GM18508 (cell line): ENCODE measurements around the gene SMARCA2.

Experiments used
- ATAC-seq: cut with Tn5 transposase; IDR thresholded peaks from one replicate; pipeline ENCODE4 v1.9.1; 2021; ENCODE audit warnings: moderate number of reproducible peaks; ENCODE audit not compliant: insufficient read depth, unreplicated experiment

The SMARCA2 gene

DNA sequence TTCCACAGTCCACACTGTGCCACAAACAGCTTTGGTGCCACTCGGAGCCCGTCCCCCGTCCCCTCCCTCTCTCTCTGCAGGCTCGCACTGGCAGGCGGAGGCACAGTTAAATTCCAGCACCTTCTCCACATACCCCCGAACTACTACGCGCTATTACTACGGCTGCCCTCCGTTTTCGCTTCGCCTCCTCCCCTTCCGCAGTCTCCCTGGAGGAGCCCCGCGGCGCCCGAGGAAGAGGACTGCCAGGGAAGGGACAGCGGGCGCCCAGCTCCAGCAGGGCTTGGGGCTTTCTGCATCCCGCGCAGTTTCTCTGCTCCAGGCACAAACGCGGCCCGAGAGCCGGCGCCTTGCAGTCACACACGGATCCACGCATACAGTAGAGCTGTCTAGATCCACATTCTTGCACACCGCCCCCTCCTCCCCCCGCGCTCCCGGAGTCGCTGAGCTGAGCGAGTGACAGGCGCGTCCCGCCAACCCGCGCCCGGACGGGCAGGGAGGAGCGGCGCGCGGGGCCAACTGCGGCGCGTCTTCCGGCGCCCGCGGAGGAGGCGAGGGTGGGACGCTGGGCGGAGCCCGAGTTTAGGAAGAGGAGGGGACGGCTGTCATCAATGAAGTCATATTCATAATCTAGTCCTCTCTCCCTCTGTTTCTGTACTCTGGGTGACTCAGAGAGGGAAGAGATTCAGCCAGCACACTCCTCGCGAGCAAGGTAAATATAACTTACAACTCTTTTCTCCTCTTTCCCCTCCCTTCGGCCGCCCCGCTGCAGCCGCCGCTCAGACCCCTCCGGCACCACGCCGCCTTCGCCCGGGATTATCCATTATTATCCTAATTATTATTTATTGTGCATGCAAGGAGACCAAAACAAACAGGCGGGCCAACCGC, at the start of gene SMARCA2:
Gene SMARCA2 (plus strand): TSS at position 652 of the 885 bp plus-strand sequence. CDS start 13,676 bp downstream, outside the sequence.
- peak; percentile 73 for ATAC-seq

DNA sequence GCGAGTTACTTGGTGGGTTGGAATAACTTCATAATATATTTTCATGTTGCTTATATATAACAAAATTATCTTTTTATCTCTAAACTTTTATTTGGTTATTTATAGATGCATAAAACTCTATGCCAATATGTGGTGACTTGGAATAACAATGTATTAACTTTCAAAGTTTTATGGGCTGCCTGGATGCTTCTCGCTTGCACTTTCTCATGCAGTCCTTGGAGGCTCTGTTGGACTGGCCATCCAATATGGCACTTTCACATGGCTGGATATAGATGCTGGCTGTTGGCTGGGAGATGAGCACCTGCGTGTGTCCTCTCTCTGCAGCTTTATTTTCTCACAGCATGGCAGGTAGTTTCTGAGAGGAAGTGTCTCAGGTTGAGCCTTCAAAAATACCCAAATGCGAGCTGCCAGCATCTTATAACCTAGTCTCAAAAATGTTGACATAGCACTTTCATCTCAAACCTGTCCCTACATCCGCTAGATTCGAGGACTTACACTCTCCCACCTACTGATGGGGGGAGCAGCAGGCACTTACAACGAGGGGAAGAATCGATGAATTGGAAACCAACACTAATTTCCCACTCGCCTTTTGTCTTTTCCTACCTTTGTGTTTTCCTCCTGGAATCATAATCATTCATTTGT, 48.3 kb upstream of the SMARCA2 start:
- no peak for ATAC-seq

DNA sequence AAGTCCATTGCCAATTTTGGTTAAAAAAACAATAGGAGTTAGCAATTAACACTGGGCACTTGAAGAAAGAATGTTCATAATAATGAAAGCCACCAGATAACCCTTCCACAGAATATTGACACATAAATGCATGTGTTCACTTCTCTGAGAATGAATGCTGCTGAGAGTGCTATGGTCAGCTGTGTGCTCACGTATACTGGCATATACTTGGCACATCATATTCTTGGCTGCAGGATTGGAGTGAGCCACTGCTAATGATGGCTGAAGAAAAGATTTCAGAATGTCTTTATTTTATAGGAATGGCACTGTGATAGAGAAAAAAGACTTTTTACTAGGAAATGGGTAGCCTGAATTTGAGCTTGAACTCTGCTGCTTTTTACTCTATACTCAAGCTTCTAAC, 46.0 kb upstream of the SMARCA2 start:
- no peak for ATAC-seq

- ATAC-seq = no peak
Measured at GRCh38 chr9:1969898-1970297, 45.2 kb upstream of the SMARCA2 start.

DNA sequence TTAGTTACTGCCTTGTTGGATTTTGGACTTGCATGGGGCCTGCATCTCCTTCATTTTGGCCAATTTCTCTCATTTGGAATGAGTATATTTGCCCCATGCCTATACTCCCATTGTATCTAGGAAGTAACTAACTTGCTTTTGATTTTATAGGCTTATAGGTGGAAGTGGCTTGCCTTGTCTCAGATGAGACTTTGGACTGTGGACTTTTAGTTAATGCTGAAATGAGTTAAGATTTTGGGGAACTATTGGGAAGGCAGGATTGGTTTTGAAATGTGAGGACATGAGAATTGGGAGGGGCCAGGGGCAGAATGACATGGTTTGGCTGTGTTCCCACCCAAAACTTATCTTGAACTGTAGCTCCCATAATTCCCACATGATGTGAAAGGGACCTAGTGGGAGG, 42.5 kb upstream of the SMARCA2 start:
- ATAC-seq = no peak

GRCh38 chr9:1977026-1977425, 38.1 kb upstream of the SMARCA2 start:
- ATAC-seq = no peak

DNA sequence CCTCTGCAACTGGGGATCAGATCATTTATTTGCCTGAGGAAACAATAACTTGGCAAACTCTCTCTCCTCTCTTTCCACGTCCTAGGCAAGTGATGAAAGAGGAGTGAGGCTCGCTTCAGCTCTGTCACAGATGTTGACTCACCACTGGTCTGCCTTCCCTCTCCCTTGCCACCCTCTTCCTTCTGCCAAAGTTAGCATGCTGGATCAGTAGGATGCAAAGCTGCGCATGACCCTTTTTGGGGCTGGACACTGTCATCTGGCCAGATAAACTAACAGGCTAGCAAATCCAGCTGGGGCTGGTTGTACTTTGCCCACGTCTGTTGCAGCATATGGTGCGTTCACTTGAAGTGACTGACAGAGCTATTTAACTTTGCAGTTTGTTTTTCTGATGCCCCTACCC, 36.2 kb upstream of the SMARCA2 start:
- no peak for ATAC-seq

DNA sequence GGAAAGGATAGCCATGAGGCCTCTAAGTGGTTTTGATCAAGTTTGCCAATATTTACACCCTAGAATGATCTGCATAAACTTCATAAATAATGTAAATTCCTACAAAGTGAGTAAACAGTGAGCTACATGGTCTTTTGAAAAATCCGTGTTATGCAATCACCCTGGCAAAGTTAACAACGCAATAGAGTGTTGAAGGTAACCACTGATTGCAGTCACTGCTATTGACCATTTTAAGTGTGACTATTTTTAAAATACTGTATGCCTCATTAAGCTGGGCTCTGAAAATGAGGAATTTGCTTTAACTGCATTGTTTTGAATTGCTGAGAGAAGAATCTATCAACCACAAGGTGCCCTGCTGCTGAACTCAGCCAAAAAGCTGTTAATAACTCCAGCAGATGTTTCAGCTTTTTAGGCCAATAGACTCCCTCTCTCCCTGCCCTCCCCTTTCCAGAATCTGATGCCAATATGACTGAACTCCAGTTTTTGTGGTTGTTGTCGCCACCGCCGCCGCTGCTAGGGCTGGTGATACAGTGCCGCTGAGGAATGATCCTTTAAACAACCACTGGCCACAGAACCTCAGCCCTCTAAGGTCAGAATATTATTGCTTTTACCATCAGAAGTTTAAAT, 35.3 kb upstream of the SMARCA2 start:
- no peak for ATAC-seq

GRCh38 chr9:1980387-1980786, 34.8 kb upstream of the SMARCA2 start:
- no peak for ATAC-seq

GRCh38 chr9:1982074-1982473, 33.1 kb upstream of the SMARCA2 start:
- ATAC-seq = no peak

DNA sequence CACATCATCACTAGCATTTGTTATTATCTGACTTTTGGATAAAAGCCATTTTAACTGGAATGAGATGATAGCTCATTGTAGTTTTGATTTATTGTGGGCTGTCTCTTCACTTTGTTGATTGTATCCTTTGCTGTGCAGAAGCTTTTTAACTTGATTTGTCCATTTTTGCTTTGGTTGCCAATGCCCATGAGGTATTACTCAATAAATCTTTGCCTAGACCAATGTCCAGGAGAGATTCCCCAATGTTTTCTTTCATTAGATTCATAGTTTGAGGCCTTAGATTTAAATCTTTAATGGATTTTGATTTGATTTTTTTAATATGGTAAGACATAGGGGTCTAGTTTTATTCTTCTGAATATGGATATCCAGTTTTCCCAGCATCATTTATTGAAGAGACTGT, 28.8 kb upstream of the SMARCA2 start:
- no peak for ATAC-seq

DNA sequence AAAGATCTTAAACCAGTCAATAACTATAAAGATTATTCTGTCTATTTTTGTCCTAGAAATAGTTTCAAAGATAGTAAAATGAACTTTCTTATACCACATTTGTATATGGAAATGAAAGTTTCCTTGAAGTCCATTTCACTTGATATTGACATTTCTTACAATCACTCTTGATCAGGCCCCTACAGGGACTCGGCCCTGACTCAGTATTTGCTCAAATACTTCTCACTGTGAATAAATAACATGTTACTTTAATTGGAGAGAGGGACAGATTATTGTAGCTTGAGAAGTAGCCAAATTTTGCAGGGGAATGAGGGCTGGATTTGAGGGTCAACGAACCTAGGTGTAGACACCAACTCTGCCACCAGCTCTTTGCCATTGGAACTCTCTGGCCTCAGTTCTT, 25.6 kb upstream of the SMARCA2 start:
- ATAC-seq = no peak

- ATAC-seq = no peak
Measured at GRCh38 chr9:1994180-1994579, 21.0 kb upstream of the SMARCA2 start.

DNA sequence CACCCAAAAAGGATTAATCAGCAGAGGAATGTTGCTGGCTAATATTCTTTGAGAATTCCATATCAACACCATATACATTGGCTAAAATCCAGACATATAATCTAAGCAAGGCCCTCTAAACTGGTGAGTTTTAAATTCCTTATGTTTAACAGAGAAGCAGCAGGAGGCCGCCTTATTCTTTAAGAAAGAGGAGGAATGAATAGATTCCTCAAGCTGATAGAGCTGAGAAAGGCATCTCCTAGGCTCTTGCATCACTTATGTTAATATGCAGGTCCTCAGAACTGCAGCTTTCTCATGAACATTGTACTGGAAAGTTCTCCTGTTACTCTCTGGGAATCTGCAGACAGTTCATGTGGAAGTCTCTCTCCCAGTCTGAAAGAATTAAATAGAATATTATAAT, 20.1 kb upstream of the SMARCA2 start:
- ATAC-seq = no peak

- ATAC-seq = no peak
Measured at GRCh38 chr9:1996156-1996555, 19.0 kb upstream of the SMARCA2 start.

GRCh38 chr9:1997646-1998045, 17.5 kb upstream of the SMARCA2 start:
- ATAC-seq = no peak

DNA sequence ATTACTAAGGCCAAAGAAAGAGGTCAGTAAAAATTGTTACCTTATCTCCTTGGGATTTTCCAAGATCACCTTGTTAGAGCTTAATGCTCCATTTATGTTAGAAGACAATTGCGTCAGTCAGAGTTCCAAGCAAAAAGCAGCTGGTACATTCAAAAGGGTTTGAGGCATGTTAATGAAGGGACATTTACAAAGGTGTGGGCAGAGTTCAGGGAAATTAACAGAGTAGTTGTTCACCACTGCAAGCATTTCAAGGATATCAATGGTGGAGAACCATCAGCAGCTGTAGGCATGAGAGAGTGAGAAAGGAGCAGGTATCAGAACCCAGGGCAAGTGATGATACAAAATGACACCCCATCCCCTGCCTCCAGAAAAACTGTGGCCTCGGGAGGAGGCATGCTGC, 17.0 kb upstream of the SMARCA2 start:
- no peak for ATAC-seq

DNA sequence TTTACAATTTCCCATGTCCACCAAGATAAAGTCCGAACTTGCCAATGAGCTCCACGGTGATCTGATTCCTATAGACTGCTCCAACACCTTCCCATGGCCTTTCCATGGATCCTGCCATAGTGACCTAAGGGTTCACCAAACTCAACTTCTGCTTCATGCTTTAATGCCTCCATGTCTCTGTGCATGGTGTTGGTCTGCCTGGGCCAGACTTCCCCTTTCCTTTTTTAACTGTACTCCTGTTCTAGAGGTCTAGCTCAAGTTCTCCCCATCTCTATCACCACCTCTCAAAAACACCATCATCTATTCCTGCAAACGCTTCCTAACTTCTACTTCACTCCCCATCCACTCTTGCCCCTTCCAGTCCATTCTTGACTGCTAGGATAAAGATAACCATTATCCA, 14.8 kb upstream of the SMARCA2 start:
- ATAC-seq = no peak

GRCh38 chr9:2008372-2008771, 6.8 kb upstream of the SMARCA2 start:
- ATAC-seq = no peak

- peak; percentile 25 for ATAC-seq
Measured at GRCh38 chr9:2012347-2012746, 2.8 kb upstream of the SMARCA2 start.

GRCh38 chr9:2013743-2014475, 1.2 kb upstream of the SMARCA2 start:
- ATAC-seq = no peak
